ENCODE measurements around the gene ATXN1.

Gene ATXN1

GRCh38 chr6:16361861-16362260, 399.4 kb downstream of the ATXN1 start:
- no peak for TF ChIP-seq CTCF (conservative IDR thresholded peaks at IDR 0.05; ENCODE audit: low read depth, low read length)
- no peak for DNase-seq (ENCODE audit: low read depth)
- no peak overlapping the region for H3K4me3 ChIP-seq (ENCODE audit: low read length)

GRCh38 chr6:16361121-16361520, 400.1 kb downstream of the ATXN1 start:
- no peak overlapping the region for H3K4me3 ChIP-seq (ENCODE audit: low read length)
- TF ChIP-seq CTCF (conservative IDR thresholded peaks at IDR 0.05; ENCODE audit: low read depth, low read length): no peak
- DNase-seq (ENCODE audit: low read depth): no peak

- no peak overlapping the region for H3K4me3 ChIP-seq (ENCODE audit: low read length)
- DNase-seq (ENCODE audit: low read depth): no peak
- no peak for TF ChIP-seq CTCF (conservative IDR thresholded peaks at IDR 0.05; ENCODE audit: low read depth, low read length)
Measured at GRCh38 chr6:16360365-16360764, 400.9 kb downstream of the ATXN1 start.

- no peak for TF ChIP-seq CTCF (conservative IDR thresholded peaks at IDR 0.05; ENCODE audit: low read depth, low read length)
- no peak for DNase-seq (ENCODE audit: low read depth)
- no peak overlapping the region for H3K4me3 ChIP-seq (ENCODE audit: low read length)
Measured at GRCh38 chr6:16359563-16359962, 401.7 kb downstream of the ATXN1 start.

- DNase-seq (ENCODE audit: low read depth): no peak
- TF ChIP-seq CTCF (conservative IDR thresholded peaks at IDR 0.05; ENCODE audit: low read depth, low read length): no peak
- no peak overlapping the region for H3K4me3 ChIP-seq (ENCODE audit: low read length)
Measured at GRCh38 chr6:16358531-16359138, 402.6 kb downstream of the ATXN1 start.

- no peak for DNase-seq (ENCODE audit: low read depth)
- no peak overlapping the region for H3K4me3 ChIP-seq (ENCODE audit: low read length)
- no peak for TF ChIP-seq CTCF (conservative IDR thresholded peaks at IDR 0.05; ENCODE audit: low read depth, low read length)
Measured at GRCh38 chr6:16355699-16356446, 405.4 kb downstream of the ATXN1 start.

GRCh38 chr6:16355238-16355637, 406.0 kb downstream of the ATXN1 start:
- no peak for TF ChIP-seq CTCF (conservative IDR thresholded peaks at IDR 0.05; ENCODE audit: low read depth, low read length)
- no peak for DNase-seq (ENCODE audit: low read depth)
- H3K4me3 ChIP-seq (ENCODE audit: low read length): no peak overlapping the region
